ENCODE measurements around the gene PEX5.

PEX5 gene

GRCh38 chr12:7189398-7190267, at the start of gene PEX5:
TSS of gene PEX5 (plus strand) at chr12:7189686. CDS start at chr12:7190378, 692 bp downstream.
- peak within 1 kb of the TSS; percentile 97 for H3K4me2 ChIP-seq
- peak within 1 kb of the TSS; percentile 89 for H3K27ac ChIP-seq

GRCh38 chr12:7141351-7142005, 48.0 kb upstream of the PEX5 start:
- TF ChIP-seq Cebpa-rat (IDR thresholded peaks at IDR 0.05), result no peak
- Histone ChIP-seq H3K27me3 (no peaks in the 10 kb centered on the region), H3K4me1 (no peaks in the 10 kb centered on the region), H3K36me3 (peaks cover 89% of the 10 kb centered on the region), H3K4me3 (no peak overlapping the region), H3K4me2 (no peak overlapping the region), H3K9ac (no peak overlapping the region), H4K20me1 (no peaks in the 10 kb centered on the region), H3K9me3 (no peaks in the 10 kb centered on the region), H3K27ac (no peak overlapping the region)

More at GRCh38 chr12:7189398-7190267, at the start of gene PEX5:
- Histone ChIP-seq H3K9me3 (no peaks in the 10 kb centered on the region), H3K27me3 (no peaks in the 10 kb centered on the region), H3K4me1 (peaks cover 40% of the 10 kb centered on the region), H3K9ac (peak within 1 kb of the TSS; percentile 91), H3K36me3 (peaks cover 36% of the 10 kb centered on the region), H3K4me3 (peak within 1 kb of the TSS; percentile 93), H4K20me1 (peaks cover 7% of the 10 kb centered on the region; the same call in 1 of the 2 replicates)
- no peak for TF ChIP-seq Cebpa-rat (IDR thresholded peaks at IDR 0.05)

- TF ChIP-seq Cebpa-rat (IDR thresholded peaks at IDR 0.05), result no peak
- H3K36me3 ChIP-seq, result peaks cover 89% of the 10 kb centered on the region
These were observed 47.3 kb upstream of the PEX5 start for GRCh38 chr12:7142056-7142644.

GRCh38 chr12:7142809-7143465, 46.5 kb upstream of the PEX5 start:
- no peaks in the 10 kb centered on the region for H3K9me3 ChIP-seq
- TF ChIP-seq Cebpa-rat (IDR thresholded peaks at IDR 0.05), result no peak
- H3K27ac ChIP-seq, result no peak overlapping the region
- H3K4me3 ChIP-seq, result no peak overlapping the region
- H3K36me3 ChIP-seq, result peaks cover 87% of the 10 kb centered on the region
- no peak overlapping the region for H3K9ac ChIP-seq
- H3K27me3 ChIP-seq, result no peaks in the 10 kb centered on the region
- no peaks in the 10 kb centered on the region for H4K20me1 ChIP-seq
- H3K4me1 ChIP-seq, result no peaks in the 10 kb centered on the region
- H3K4me2 ChIP-seq, result no peak overlapping the region

More at GRCh38 chr12:7142056-7142644, 47.3 kb upstream of the PEX5 start:
- no peaks in the 10 kb centered on the region for H3K4me1 ChIP-seq
- H3K4me2 ChIP-seq, result no peak overlapping the region
- H3K4me3 ChIP-seq, result no peak overlapping the region
- H3K27ac ChIP-seq, result no peak overlapping the region
- H4K20me1 ChIP-seq, result no peaks in the 10 kb centered on the region
- no peaks in the 10 kb centered on the region for H3K27me3 ChIP-seq
- H3K9ac ChIP-seq, result no peak overlapping the region
- no peaks in the 10 kb centered on the region for H3K9me3 ChIP-seq

- Histone ChIP-seq H3K4me2 (no peak overlapping the region), H3K4me1 (no peaks in the 10 kb centered on the region), H3K27me3 (no peaks in the 10 kb centered on the region), H3K9ac (no peak overlapping the region), H4K20me1 (no peaks in the 10 kb centered on the region), H3K36me3 (peaks cover 87% of the 10 kb centered on the region), H3K4me3 (no peak overlapping the region), H3K27ac (no peak overlapping the region), H3K9me3 (no peaks in the 10 kb centered on the region)
- no peak for TF ChIP-seq Cebpa-rat (IDR thresholded peaks at IDR 0.05)
These were observed 45.9 kb upstream of the PEX5 start for GRCh38 chr12:7143564-7143963.

GRCh38 chr12:7144414-7145120, 44.9 kb upstream of the PEX5 start:
- Histone ChIP-seq H3K36me3 (peaks cover 87% of the 10 kb centered on the region), H3K27ac (no peak overlapping the region), H4K20me1 (no peaks in the 10 kb centered on the region), H3K9me3 (no peaks in the 10 kb centered on the region), H3K9ac (no peak overlapping the region), H3K4me2 (no peak overlapping the region), H3K4me3 (no peak overlapping the region), H3K4me1 (no peaks in the 10 kb centered on the region), H3K27me3 (no peaks in the 10 kb centered on the region)
- no peak for TF ChIP-seq Cebpa-rat (IDR thresholded peaks at IDR 0.05)

- Histone ChIP-seq H4K20me1 (no peaks in the 10 kb centered on the region), H3K9me3 (no peaks in the 10 kb centered on the region), H3K36me3 (peaks cover 87% of the 10 kb centered on the region), H3K4me1 (no peaks in the 10 kb centered on the region), H3K9ac (no peak overlapping the region), H3K4me2 (no peak overlapping the region), H3K4me3 (no peak overlapping the region), H3K27me3 (no peaks in the 10 kb centered on the region), H3K27ac (no peak overlapping the region)
- no peak for TF ChIP-seq Cebpa-rat (IDR thresholded peaks at IDR 0.05)
These were observed 43.8 kb upstream of the PEX5 start for GRCh38 chr12:7145671-7146070.

GRCh38 chr12:7146228-7146627, 43.3 kb upstream of the PEX5 start:
- no peak for TF ChIP-seq Cebpa-rat (IDR thresholded peaks at IDR 0.05)
- Histone ChIP-seq H3K27me3 (no peaks in the 10 kb centered on the region), H3K9me3 (no peaks in the 10 kb centered on the region), H4K20me1 (no peaks in the 10 kb centered on the region), H3K9ac (no peak overlapping the region), H3K4me1 (no peaks in the 10 kb centered on the region), H3K36me3 (peaks cover 89% of the 10 kb centered on the region), H3K4me2 (no peak overlapping the region), H3K4me3 (no peak overlapping the region), H3K27ac (no peak overlapping the region)

- Histone ChIP-seq H3K9ac (no peak overlapping the region), H3K4me1 (no peaks in the 10 kb centered on the region), H3K27ac (no peak overlapping the region), H3K36me3 (peaks cover 89% of the 10 kb centered on the region), H3K4me2 (no peak overlapping the region), H4K20me1 (no peaks in the 10 kb centered on the region), H3K27me3 (no peaks in the 10 kb centered on the region), H3K9me3 (no peaks in the 10 kb centered on the region), H3K4me3 (no peak overlapping the region)
- no peak for TF ChIP-seq Cebpa-rat (IDR thresholded peaks at IDR 0.05)
These were observed 42.6 kb upstream of the PEX5 start for GRCh38 chr12:7146906-7147305.

Measured in BLaER1 (cell line).